HepG2 (cell line): Measurements from ENCODE around the gene GSTP1. TPM values are rescaled to one million over a fixed set of nuclear protein-coding genes. Genes with fewer than 3 reads are reported as not detected.

Source experiments
- ARNT ChIP-seq: fragments of 450-650 bp; IDR thresholded peaks from 2 replicates; pipeline ENCODE4 v1.6.1; 2017
- CREB3 ChIP-seq: sonication (generic); formaldehyde crosslinking; IDR thresholded peaks from 2 replicates; pipeline ENCODE4 v1.5.0; 2020; ENCODE audit warnings: missing genetic modification reagents
- ELF4 ChIP-seq: sonication (generic); formaldehyde crosslinking; IDR thresholded peaks from 2 replicates; pipeline ENCODE4 v1.5.0; 2020; ENCODE audit warnings: missing genetic modification reagents, mild to moderate bottlenecking, moderate library complexity, borderline replicate concordance
- FOXK1 ChIP-seq: sonication (generic); formaldehyde crosslinking; IDR thresholded peaks from 2 replicates; pipeline ENCODE4 v1.4.0; 2020; ENCODE audit warnings: low read depth, missing genetic modification reagents, borderline replicate concordance
- FOXM1 ChIP-seq: sonication (generic); formaldehyde crosslinking; IDR thresholded peaks from 2 replicates; pipeline ENCODE4 v1.5.0; 2020; ENCODE audit warnings: missing genetic modification reagents
- GABPB1 ChIP-seq: IDR thresholded peaks from 2 replicates; pipeline ENCODE4 v1.6.1; 2016; ENCODE audit warnings: mild to moderate bottlenecking, missing genetic modification reagents, moderate library complexity, missing compliant biosample characterization
- HDAC6 ChIP-seq: fragments of 200-600 bp; sonication (generic); IDR thresholded peaks from 2 replicates; pipeline ENCODE4 v1.7.0; 2017; ENCODE audit warnings: mild to moderate bottlenecking, antibody characterized with exemption, low read length, low read depth
- JDP2 ChIP-seq: sonication (generic); formaldehyde crosslinking; IDR thresholded peaks from 2 replicates; pipeline ENCODE4 v1.8.1; 2022; ENCODE audit warnings: missing genetic modification reagents, borderline replicate concordance
- MIER2 ChIP-seq: IDR thresholded peaks from 2 replicates; pipeline ENCODE4 v1.6.1; 2016; ENCODE audit warnings: missing biosample characterization, missing genetic modification reagents
- MXD4 ChIP-seq: IDR thresholded peaks from 2 replicates; pipeline ENCODE4 v1.6.1; 2016; ENCODE audit warnings: mild to moderate bottlenecking, missing biosample characterization, missing genetic modification reagents
- PHF5A ChIP-seq: IDR thresholded peaks from one replicate; pipeline ENCODE4 v1.6.1; 2018; ENCODE audit warnings: low read depth, missing genetic modification reagents; ENCODE audit not compliant: unreplicated experiment
- POLR2AphosphoS5 ChIP-seq: IDR thresholded peaks from 2 replicates; pipeline ENCODE4 v1.6.1; 2012; ENCODE audit warnings: low read depth, low read length
- RAD21 ChIP-seq: fragments of 450-650 bp; formaldehyde crosslinking; IDR thresholded peaks from 2 replicates; pipeline ENCODE4 v1.5.0; 2020; ENCODE audit warnings: mild to moderate bottlenecking
- TAF15 ChIP-seq: fragments of 200-400 bp; formaldehyde crosslinking; IDR thresholded peaks from one replicate; pipeline ENCODE4 v1.6.1; 2018; ENCODE audit warnings: mild to moderate bottlenecking, low read depth, low read length; ENCODE audit not compliant: poor library complexity, severe bottlenecking
- TIGD3 ChIP-seq: sonication (generic); formaldehyde crosslinking; IDR thresholded peaks from 2 replicates; pipeline ENCODE4 v1.5.1; 2020; ENCODE audit warnings: mild to moderate bottlenecking, missing genetic modification reagents, borderline replicate concordance
- TRIM22 ChIP-seq: fragments of 450-650 bp; IDR thresholded peaks from 2 replicates; pipeline ENCODE4 v1.6.1; 2017
- ZNF263 ChIP-seq: sonication (generic); formaldehyde crosslinking; IDR thresholded peaks from 2 replicates; pipeline ENCODE4 v1.4.0; 2020; ENCODE audit warnings: missing genetic modification reagents
- ZNF367 ChIP-seq: sonication (generic); formaldehyde crosslinking; IDR thresholded peaks from 2 replicates; pipeline ENCODE4 v1.4.0; 2020; ENCODE audit warnings: missing genetic modification reagents, borderline replicate concordance
- ZNF558 ChIP-seq: sonication (generic); formaldehyde crosslinking; IDR thresholded peaks from 2 replicates; pipeline ENCODE4 v1.9.0; 2022; ENCODE audit warnings: mild to moderate bottlenecking, missing genetic modification reagents, borderline replicate concordance
- ZNF577 ChIP-seq: sonication (generic); formaldehyde crosslinking; IDR thresholded peaks from 2 replicates; pipeline ENCODE4 v1.4.0; 2020; ENCODE audit warnings: mild to moderate bottlenecking, low read depth, missing genetic modification reagents, borderline replicate concordance
- ZNF639 ChIP-seq: conservative IDR thresholded peaks from 2 replicates; pipeline ENCODE4 v1.6.1; 2018; ENCODE audit warnings: missing genetic modification reagents
- ZNF674 ChIP-seq: sonication (generic); formaldehyde crosslinking; IDR thresholded peaks from 2 replicates; pipeline ENCODE4 v1.5.0; 2020; ENCODE audit warnings: low read depth, mild to moderate bottlenecking, missing genetic modification reagents
- ZNF709 ChIP-seq: sonication (generic); formaldehyde crosslinking; IDR thresholded peaks from 2 replicates; pipeline ENCODE4 v1.5.0; 2020; ENCODE audit warnings: mild to moderate bottlenecking, missing genetic modification reagents
- ZNF800 ChIP-seq: sonication (generic); formaldehyde crosslinking; IDR thresholded peaks from 2 replicates; pipeline ENCODE4 v1.4.0; 2020; ENCODE audit warnings: missing genetic modification reagents
- polyA plus RNA-seq, 8 experiments: library from polyadenylated mRNA; depleted of rRNA in 3 of 8; stranded (reverse) in 7 of 8; unstranded in 1 of 8; fragments of >200 nt; fragmentation: Illumina TruSeq in 4 of 8; extraction: Trizol in 4 of 8; gene quantifications; 2 replicates each; pipeline versions ENCODE4 v1.2.1 to v1.2.3, GENCODE V29; 2011 to 2016; ENCODE audit warnings: low read depth in 4 of 8, missing spikeins in 1 of 8, mixed read lengths in 1 of 8; ENCODE audit not compliant: insufficient read depth in 1 of 8
- total RNA-seq, 5 experiments: library from RNA; depleted of rRNA; stranded (reverse); fragments of >200 nt; fragmentation: Illumina TruSeq; extraction: Trizol; gene quantifications; 2 replicates each; pipeline ENCODE4 v1.2.3, GENCODE V29; 2016; ENCODE audit warnings: low read depth in 1 of 5

GSTP1 gene
- total and polyA plus RNA-seq, 2 of the 13 experiments (the other 11 are each of a cell fraction or from before 2014, with no cell fraction given) = not detected

GRCh38 chr11:67606492-67607295 lies 23.1 kb downstream of the GSTP1 start, which contains the start of gene NDUFV1 (continued):
- TF ChIP-seq CREB3 (CRISPR knock-in tag) (no peak; the same call in 1 of the 2 replicates), TAF15 (peak; percentile 58), RAD21 (CRISPR knock-in tag) (peak; percentile 68), PHF5A (CRISPR knock-in tag) (no peak), ZNF709 (CRISPR knock-in tag) (0 out of 2 replicates have a peak, but pooled peaks have one; percentile 28), ZNF577 (CRISPR knock-in tag) (no peak), ZNF263 (CRISPR knock-in tag) (peak; percentile 92), ZNF639 (CRISPR knock-in tag) (peak; percentile 57; the same call in 1 of the 2 replicates), TRIM22 (no peak), HDAC6 (no peak), GABPB1 (CRISPR knock-in tag) (peak; percentile 99), ZNF800 (CRISPR knock-in tag) (no peak), FOXK1 (CRISPR knock-in tag) (peak; percentile 57; the same call in 1 of the 2 replicates), ZNF674 (CRISPR knock-in tag) (0 out of 2 replicates have a peak, but pooled peaks have one; percentile 33), ARNT (no peak), ZNF558 (CRISPR knock-in tag) (no peak), POLR2AphosphoS5 (peak; percentile 72), MXD4 (CRISPR knock-in tag) (peak; percentile 70; the same call in 1 of the 2 replicates), JDP2 (no peak), MIER2 (CRISPR knock-in tag) (no peak), ZNF367 (CRISPR knock-in tag) (no peak), TIGD3 (CRISPR knock-in tag) (no peak), ELF4 (CRISPR knock-in tag) (no peak; the same call in 1 of the 2 replicates), FOXM1 (CRISPR knock-in tag) (no peak)
